GM12878 (cell line): ENCODE measurements around the gene SVEP1. TPM values are rescaled to one million over a fixed set of nuclear protein-coding genes. Genes with fewer than 3 reads are reported as not detected.

Experiments
- ATAC-seq: fragments of 200-7000 bp; cut with Tn5 transposase; 3 replicates; pipeline ENCODE4 v1.9.1; 2020; ENCODE audit warnings: mild to moderate bottlenecking, moderate library complexity
- BruUV-seq: library from RNA; stranded (reverse); fragments of 400-500 nt; replicated peaks from 2 replicates; lab custom pipeline; 2021; lab: Mats Ljungman, UMichigan
- CTCF ChIA-PET: fragments of 300-600 bp; sonication (Branson Sonifier 250); formaldehyde crosslinking; extraction: SDS; loops from one replicate; lab custom pipeline; 2021; ENCODE audit warnings: inconsistent platforms; lab: Yijun Ruan, JAX
- POLR2A ChIA-PET: fragments of 350-600 bp; formaldehyde crosslinking; extraction: SDS; loops from one replicate; lab custom pipeline; 2021; ENCODE audit warnings: inconsistent platforms; lab: Charles Lee
- RAD21 ChIA-PET: fragments of 300-600 bp; sonication (Branson Sonifier 250); formaldehyde crosslinking; loops from one replicate; lab custom pipeline; 2023; ENCODE audit warnings: antibody characterized with exemption; ENCODE audit not compliant: unreplicated experiment; lab: Charles Lee
- SMC1A ChIA-PET: fragments of 300-600 bp; sonication (Branson Sonifier 250); formaldehyde crosslinking; loops from one replicate; lab custom pipeline; 2023; ENCODE audit not compliant: unreplicated experiment, uncharacterized antibody; lab: Charles Lee
- DNase-seq: peaks from one replicate; pipeline ENCODE4 v3.0.0-alpha.2; 2011; ENCODE audit warnings: low read depth, low spot score
- FAIRE-seq: peaks from 3 replicates; lab custom pipeline; 2011; peaks lifted over from hg19 to GRCh38; lab: Jason Lieb, UNC
- H2AFZ ChIP-seq: 2 replicates; pipeline ENCODE4 v1.6.0; 2011; ENCODE audit warnings: low read depth, low read length, control low read depth; ENCODE audit not compliant: control insufficient read depth
- H3K27ac ChIP-seq: 2 replicates; pipeline ENCODE4 v1.5.1; 2011; ENCODE audit warnings: control low read depth; ENCODE audit not compliant: control insufficient read depth, insufficient read depth
- H3K27me3 ChIP-seq, 2 experiments: replicated peaks in 1 of 2; 2 replicates each; pipeline versions ENCODE4 v1.6.0 to v1.6.1; 2011; ENCODE audit warnings: low read length in 1 of 2; ENCODE audit not compliant: control insufficient read depth in 2 of 2, insufficient read depth in 2 of 2
- H3K36me3 ChIP-seq, 2 experiments: 2 replicates each; pipeline ENCODE4 v1.5.1; 2011; ENCODE audit warnings: low read length in 1 of 2; ENCODE audit not compliant: control insufficient read depth in 2 of 2, insufficient read depth in 2 of 2
- H3K4me1 ChIP-seq: 2 replicates; pipeline ENCODE4 v1.6.1; 2011; ENCODE audit warnings: mild to moderate bottlenecking, low read length, moderate library complexity, mixed read lengths; ENCODE audit not compliant: control insufficient read depth, insufficient read depth
- H3K4me2 ChIP-seq: 2 replicates; pipeline ENCODE4 v1.6.0; 2011; ENCODE audit warnings: control low read depth; ENCODE audit not compliant: control insufficient read depth, insufficient read depth
- H3K4me3 ChIP-seq: fragments of 200-600 bp; sonication (generic); 2 replicates; pipeline ENCODE4 v1.5.1; 2016
- H3K79me2 ChIP-seq: 2 replicates; pipeline ENCODE4 v1.6.0; 2011; ENCODE audit warnings: low read length; ENCODE audit not compliant: control insufficient read depth, insufficient read depth
- H3K9ac ChIP-seq: 2 replicates; pipeline ENCODE4 v1.8.0; 2011; ENCODE audit warnings: low read length, control low read depth, mixed read lengths; ENCODE audit not compliant: control insufficient read depth, insufficient read depth
- H3K9me3 ChIP-seq: replicated peaks from 3 replicates; pipeline ENCODE4 v1.5.1; 2011; ENCODE audit warnings: mild to moderate bottlenecking, low read length; ENCODE audit not compliant: control insufficient read depth, insufficient read depth
- H4K20me1 ChIP-seq: 2 replicates; pipeline ENCODE4 v1.6.0; 2011; ENCODE audit not compliant: control insufficient read depth, insufficient read depth
- CEBPZ ChIP-seq: fragments of 150-350 bp; IDR thresholded peaks from 2 replicates; pipeline ENCODE4 v1.6.1; 2016; ENCODE audit warnings: low read depth, low read length
- E2F8 ChIP-seq: fragments of 450-650 bp; IDR thresholded peaks from 2 replicates; pipeline ENCODE4 v1.6.1; 2018; ENCODE audit warnings: mild to moderate bottlenecking, low read depth, moderate library complexity; ENCODE audit not compliant: partially characterized antibody
- GABPA ChIP-seq: IDR thresholded peaks from 2 replicates; pipeline ENCODE4 v1.6.1; 2014; ENCODE audit warnings: antibody characterized with exemption, low read depth, mild to moderate bottlenecking, inconsistent platforms
- IKZF2 ChIP-seq, 2 experiments: fragments of 450-650 bp; IDR thresholded peaks; 2 replicates each; pipeline ENCODE4 v1.6.1; 2017; ENCODE audit warnings: mild to moderate bottlenecking in 2 of 2, moderate library complexity in 2 of 2
- MTA2 ChIP-seq: fragments of 450-650 bp; IDR thresholded peaks from 2 replicates; pipeline ENCODE4 v1.6.1; 2016; ENCODE audit warnings: low read depth, mild to moderate bottlenecking, moderate library complexity
- MYB ChIP-seq: fragments of 150-350 bp; IDR thresholded peaks from 2 replicates; pipeline ENCODE4 v1.6.1; 2014; ENCODE audit warnings: mild to moderate bottlenecking, low read depth, low read length, borderline replicate concordance
- ZBTB40 ChIP-seq: fragments of 450-650 bp; IDR thresholded peaks from 2 replicates; pipeline ENCODE4 v1.6.1; 2016; ENCODE audit warnings: mild to moderate bottlenecking, moderate library complexity, borderline replicate concordance
- WGBS: methylation state at CpG from one replicate; pipeline ENCODE4 v1.1.6; 2016; ENCODE audit warnings: low lambda C conversion rate; ENCODE audit not compliant: insufficient replicate concordance, insufficient coverage; ENCODE audit errors: missing lambda C conversion rate; 5-methylcytosine and 5-hydroxymethylcytosine counted together
- in situ Hi-C: fragments of 300-500 bp; cut with MboI; formaldehyde crosslinking; loops from 9 replicates; pipeline ENCODE4 v1.14.3; 2018; ENCODE audit warnings: mixed read lengths
- intact Hi-C: fragments of 100-400 bp; cut with micrococcal nuclease; formaldehyde crosslinking; loops from one replicate; pipeline ENCODE4 v1.14.2; 2022; ENCODE audit not compliant: unreplicated experiment
- polyA plus RNA-seq, 11 experiments: library from polyadenylated mRNA; depleted of rRNA in 4 of 11; unstranded in 6 of 11; stranded (reverse) in 5 of 11; fragments of >200 nt; fragmentation: Nextera tagmentation in 4 of 11; fragmentation: Illumina TruSeq in 1 of 11; extraction: Ambion mirVana in 4 of 11; extraction: Trizol in 1 of 11; gene quantifications; 1 replicate in 1 of 11; 2 replicates in 10 of 11; pipeline versions ENCODE4 v1.2.1 to v1.2.3, GENCODE V29; 2011 to 2016; ENCODE audit warnings: inconsistent platforms in 2 of 11, missing spikeins in 2 of 11, low read depth in 1 of 11
- total RNA-seq, 4 experiments: library from RNA; depleted of rRNA in 3 of 4; stranded (reverse); fragments of >200 nt in 3 of 4; fragmentation: Illumina TruSeq in 1 of 4; extraction: Trizol in 1 of 4; gene quantifications; 2 replicates each; pipeline versions ENCODE4 v1.2.1 to v1.2.3, GENCODE V29; 2013 to 2021

SVEP1 gene
- total and polyA plus RNA-seq, 10 of the 15 experiments (the other 5 are each of a cell fraction or from before 2014, with no cell fraction given), result under 0.01 to 0.05 (median 0.01) TPM; not detected in 5

- no peak for TF ChIP-seq ZBTB40
Measured at GRCh38 chr9:110344821-110345220, 234.7 kb downstream of the SVEP1 start (continued).

GRCh38 chr9:110343551-110343950, 236.0 kb downstream of the SVEP1 start:
- H2AFZ ChIP-seq, result no peak overlapping the region

More at GRCh38 chr9:110343551-110343950, 236.0 kb downstream of the SVEP1 start:
- ATAC-seq, result no peak
- no peak for TF ChIP-seq MTA2
- TF ChIP-seq MYB, result no peak
- no peak for TF ChIP-seq IKZF2 (IDR thresholded peaks at IDR 0.05)
- no peak for TF ChIP-seq GABPA
- TF ChIP-seq E2F8, result no peak
- TF ChIP-seq CEBPZ, result no peak
- Histone ChIP-seq H3K36me3 (no peaks in the 10 kb centered on the region), H3K9ac (no peak overlapping the region), H3K27me3 (no peaks in the 10 kb centered on the region), H3K4me2 (no peak overlapping the region), H3K4me3 (no peak overlapping the region), H3K9me3 (no peaks in the 10 kb centered on the region), H3K4me1 (no peaks in the 10 kb centered on the region), H3K79me2 (no peaks in the 10 kb centered on the region), H4K20me1 (no peaks in the 10 kb centered on the region), H3K27ac (no peak overlapping the region)
- CTCF ChIA-PET, result no interaction called here
- FAIRE-seq, result no peak
- intact Hi-C loops, result no loop called here
- WGBS, result 80% methylated on average over 5 of the region's 5 CpGs
- POLR2A ChIA-PET, result no interaction called here
- BruUV-seq, result no TSS peak
- RAD21 ChIA-PET, result no interaction called here
- SMC1A ChIA-PET, result no interaction called here
- DNase-seq, result no peak
- in situ Hi-C loops, result no loop called here
